Right hindlimb (tissue), 1 donor: ENCODE results near the gene COA5.
"Not testable (repeated sequence)": the region's sequence is repeated elsewhere in the genome, so short reads cannot be mapped to it uniquely, and the experiment has no call there.

Experiments used
- DNase-seq: peaks from one replicate; pipeline ENCODE4 v3.0.0-alpha.2; 2018

Gene COA5

GRCh38 chr2:98605076-98605475 is 3.2 kb downstream of the COA5 start:
- no peak for DNase-seq

- DNase-seq, result no peak
These were observed 3.8 kb downstream of the COA5 start for GRCh38 chr2:98604547-98604946.

GRCh38 chr2:98601532-98602132 is 6.7 kb downstream of the COA5 start:
- no peak for DNase-seq

GRCh38 chr2:98598781-98599428 is 9.4 kb downstream of the COA5 start:
- no peak for DNase-seq

GRCh38 chr2:98594665-98595064 is 13.6 kb downstream of the COA5 start:
- not testable (repeated sequence) for DNase-seq

- DNase-seq, result no peak
These were observed 15.7 kb downstream of the COA5 start for GRCh38 chr2:98592565-98592964.

GRCh38 chr2:98589489-98589888 is 18.8 kb downstream of the COA5 start:
- DNase-seq, result no peak

- DNase-seq, result no peak
These were observed 19.4 kb downstream of the COA5 start for GRCh38 chr2:98588880-98589431.

GRCh38 chr2:98586551-98587140 is 21.7 kb downstream of the COA5 start:
- DNase-seq, result no peak

GRCh38 chr2:98585386-98585785 is 22.9 kb downstream of the COA5 start:
- DNase-seq, result no peak

GRCh38 chr2:98583816-98584618 is 24.3 kb downstream of the COA5 start:
- DNase-seq, result no peak

GRCh38 chr2:98583276-98583675 is 25.0 kb downstream of the COA5 start:
- DNase-seq, result no peak

GRCh38 chr2:98582523-98582922 is 25.8 kb downstream of the COA5 start:
- DNase-seq, result no peak

- no peak for DNase-seq
These were observed 27.5 kb downstream of the COA5 start for GRCh38 chr2:98580656-98581284.

GRCh38 chr2:98579926-98580325 is 28.4 kb downstream of the COA5 start:
- DNase-seq, result no peak

- DNase-seq, result no peak
These were observed 30.1 kb downstream of the COA5 start for GRCh38 chr2:98578231-98578630.

GRCh38 chr2:98577313-98577712 is 31.0 kb downstream of the COA5 start:
- no peak for DNase-seq

- DNase-seq, result no peak
These were observed 31.5 kb downstream of the COA5 start for GRCh38 chr2:98576666-98577312.

GRCh38 chr2:98573426-98573825 is 34.9 kb downstream of the COA5 start:
- DNase-seq, result no peak

- no peak for DNase-seq
These were observed 35.6 kb downstream of the COA5 start for GRCh38 chr2:98572676-98573075.

GRCh38 chr2:98572211-98572610 is 36.1 kb downstream of the COA5 start:
- DNase-seq, result no peak

GRCh38 chr2:98571796-98572195 is 36.5 kb downstream of the COA5 start:
- no peak for DNase-seq
